ENCODE measurements around the gene KDELR1. TPM values are rescaled to one million over a fixed set of nuclear protein-coding genes. Genes with fewer than 3 reads are reported as not detected.

The KDELR1 gene
- total RNA-seq, 1 donor = 140 TPM

- no peak for TF ChIP-seq CTCF (IDR thresholded peaks at IDR 0.05; ENCODE audit: insufficient read depth, low read length)
- no peak for DNase-seq (ENCODE audit: low read depth)
- H3K4me3 ChIP-seq (ENCODE audit: low read depth, low read length) = no peak overlapping the region
Observed at GRCh38 chr19:48405850-48406249, 14.5 kb upstream of the KDELR1 start.

DNA sequence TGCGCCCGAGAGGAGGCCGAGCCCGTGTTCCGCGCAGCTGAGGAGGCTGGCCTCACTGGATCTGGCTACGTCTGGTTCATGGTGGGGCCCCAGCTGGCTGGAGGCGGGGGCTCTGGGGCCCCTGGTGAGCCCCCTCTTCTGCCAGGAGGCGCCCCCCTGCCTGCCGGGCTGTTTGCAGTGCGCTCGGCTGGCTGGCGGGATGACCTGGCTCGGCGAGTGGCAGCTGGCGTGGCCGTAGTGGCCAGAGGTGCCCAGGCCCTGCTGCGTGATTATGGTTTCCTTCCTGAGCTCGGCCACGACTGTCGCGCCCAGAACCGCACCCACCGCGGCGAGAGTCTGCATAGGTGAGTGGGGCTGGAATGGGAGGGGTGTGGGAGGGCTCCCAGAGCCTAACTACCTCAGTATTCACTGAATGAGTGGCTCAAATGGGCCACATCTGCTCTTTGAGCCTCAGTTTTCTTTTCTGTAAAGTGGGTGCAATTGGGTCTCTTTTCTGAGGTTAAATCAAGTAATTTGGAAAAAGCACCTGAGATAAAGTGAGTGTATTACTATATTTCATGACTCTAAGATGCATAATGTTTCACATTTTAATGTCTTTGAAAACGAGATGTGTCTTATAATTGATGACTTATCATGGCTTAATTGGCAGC lies 13.8 kb upstream of the KDELR1 start:
- no peak for DNase-seq (ENCODE audit: low read depth)
- no peak for TF ChIP-seq CTCF (IDR thresholded peaks at IDR 0.05; ENCODE audit: insufficient read depth, low read length)
- no peak overlapping the region for H3K4me3 ChIP-seq (ENCODE audit: low read depth, low read length)

DNA sequence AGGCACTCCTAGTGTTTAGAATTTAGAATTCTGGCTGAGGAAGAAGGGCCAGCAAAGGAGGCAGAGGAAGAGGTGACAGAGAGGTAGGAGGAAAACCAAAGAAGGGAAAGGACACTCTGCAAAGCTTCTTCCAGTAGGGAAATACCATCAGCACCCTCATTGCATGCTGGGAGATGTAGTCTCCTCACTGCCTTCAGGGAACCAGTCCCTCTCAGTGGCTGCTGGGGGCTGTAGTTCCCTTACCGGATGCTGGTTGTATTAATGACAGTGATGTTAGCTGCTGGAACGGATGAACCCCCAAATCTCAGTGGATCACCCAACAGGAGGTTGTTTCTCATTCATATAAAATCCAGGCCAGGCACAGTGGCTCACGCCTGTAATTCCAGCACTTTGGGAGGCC lies 12.3 kb upstream of the KDELR1 start:
- no peak for TF ChIP-seq CTCF (IDR thresholded peaks at IDR 0.05; ENCODE audit: insufficient read depth, low read length)
- DNase-seq (ENCODE audit: low read depth) = peak; percentile 51
- no peak overlapping the region for H3K4me3 ChIP-seq (ENCODE audit: low read depth, low read length)

DNA sequence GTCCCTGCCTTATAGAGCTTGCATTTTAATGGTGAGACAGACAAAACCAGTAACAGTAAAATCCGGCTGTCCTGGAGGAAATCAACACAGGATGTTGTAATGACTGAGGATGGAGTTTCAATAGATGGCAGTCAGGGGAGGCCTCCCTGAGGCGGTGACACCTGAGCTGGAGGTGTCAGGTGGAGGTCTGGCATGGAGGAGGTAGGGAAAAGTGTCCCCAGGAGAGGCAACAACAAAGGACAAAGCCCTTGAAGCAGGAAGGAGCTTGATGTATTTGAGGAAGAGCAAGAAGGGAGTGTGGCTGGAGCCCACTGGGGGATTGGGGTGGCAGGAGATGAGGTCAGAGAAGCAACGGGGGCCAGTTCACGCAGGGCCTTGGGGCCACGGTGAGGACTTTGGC lies 9.9 kb upstream of the KDELR1 start:
- no peak for TF ChIP-seq CTCF (IDR thresholded peaks at IDR 0.05; ENCODE audit: insufficient read depth, low read length)
- DNase-seq (ENCODE audit: low read depth) = no peak
- no peak overlapping the region for H3K4me3 ChIP-seq (ENCODE audit: low read depth, low read length)

DNA sequence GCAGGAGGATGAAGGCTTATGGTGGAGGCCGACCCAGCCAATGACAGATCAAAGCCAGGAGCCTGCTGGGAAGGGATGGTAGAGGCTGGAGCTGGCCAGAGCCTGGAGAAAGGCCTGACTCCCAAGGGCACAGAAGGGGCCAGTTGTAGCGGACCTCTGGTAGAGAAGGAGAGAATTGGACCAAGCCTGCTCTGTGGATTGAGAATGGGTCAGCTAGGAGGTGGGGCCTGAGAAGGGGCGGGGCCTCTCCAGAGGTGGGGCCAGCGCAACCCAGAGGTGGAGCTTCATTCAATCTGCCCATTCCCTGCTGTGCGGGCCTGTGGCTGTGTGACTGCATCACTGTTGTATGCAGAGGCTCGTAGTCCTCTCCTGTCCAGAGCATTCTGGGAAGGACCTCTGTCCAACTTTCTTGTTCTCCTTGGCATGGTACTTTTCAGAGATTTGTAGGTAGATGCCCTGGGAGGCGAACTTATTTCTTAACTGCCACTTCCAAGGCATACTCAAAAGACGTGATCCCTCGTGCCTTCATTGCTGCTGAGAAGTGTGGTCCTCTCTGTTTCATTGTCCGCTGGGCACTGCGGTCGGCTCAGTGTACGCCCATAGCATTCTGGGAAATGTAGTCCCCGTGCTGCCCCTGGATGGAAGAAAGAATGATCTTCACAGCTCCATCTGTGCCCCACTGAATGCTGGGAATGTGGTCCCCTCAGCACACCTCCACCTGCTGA lies 8.8 kb upstream of the KDELR1 start:
- peak; percentile 86 for DNase-seq (ENCODE audit: low read depth)
- no peak for TF ChIP-seq CTCF (IDR thresholded peaks at IDR 0.05; ENCODE audit: insufficient read depth, low read length)
- peak overlapping the region; percentile 46 for H3K4me3 ChIP-seq (ENCODE audit: low read depth, low read length)

DNA sequence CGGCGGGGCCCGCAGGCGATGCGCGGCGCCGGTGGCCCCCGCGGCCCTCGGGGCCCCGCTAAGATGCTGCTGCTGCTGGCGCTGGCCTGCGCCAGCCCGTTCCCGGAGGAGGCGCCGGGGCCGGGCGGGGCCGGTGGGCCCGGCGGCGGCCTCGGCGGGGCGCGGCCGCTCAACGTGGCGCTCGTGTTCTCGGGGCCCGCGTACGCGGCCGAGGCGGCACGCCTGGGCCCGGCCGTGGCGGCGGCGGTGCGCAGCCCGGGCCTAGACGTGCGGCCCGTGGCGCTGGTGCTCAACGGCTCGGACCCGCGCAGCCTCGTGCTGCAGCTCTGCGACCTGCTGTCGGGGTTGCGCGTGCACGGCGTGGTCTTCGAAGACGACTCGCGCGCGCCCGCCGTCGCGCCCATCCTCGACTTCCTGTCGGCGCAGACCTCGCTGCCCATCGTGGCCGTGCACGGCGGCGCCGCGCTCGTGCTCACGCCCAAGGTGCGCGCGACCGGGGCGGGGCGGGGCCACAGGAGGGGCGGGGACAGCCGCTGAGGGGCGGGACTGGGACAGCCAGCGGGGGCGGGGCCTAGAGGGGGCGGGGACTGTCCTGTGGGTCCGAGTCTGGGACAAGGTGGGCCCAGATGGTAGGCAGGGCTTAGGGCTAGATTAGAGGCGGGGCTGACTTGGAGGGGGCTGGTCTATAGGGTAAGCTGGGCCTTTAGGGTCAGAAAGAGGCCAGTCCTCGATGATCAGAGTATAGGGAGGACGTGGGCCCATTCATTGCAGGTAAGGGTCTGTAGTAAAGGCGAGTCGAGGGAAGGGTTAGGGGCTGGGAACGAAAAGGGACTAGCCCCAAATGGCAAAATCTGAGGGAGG lies 7.3 kb upstream of the KDELR1 start:
- TF ChIP-seq CTCF (IDR thresholded peaks at IDR 0.05; ENCODE audit: insufficient read depth, low read length) = no peak
- DNase-seq (ENCODE audit: low read depth) = peak; percentile 76
- H3K4me3 ChIP-seq (ENCODE audit: low read depth, low read length) = peak overlapping the region; percentile 72
